IMR-90 (cell line): ENCODE measurements around the gene RFX6. TPM values are rescaled to one million over a fixed set of nuclear protein-coding genes. Genes with fewer than 3 reads are reported as not detected.

Experiments used
- ATAC-seq: fragments of 200-7000 bp; cut with Tn5 transposase; 2 replicates; pipeline ENCODE4 v1.9.1; 2020; ENCODE audit warnings: low read depth, mild to moderate bottlenecking, moderate library complexity
- BruUV-seq: library from RNA; stranded (reverse); fragments of 400-500 nt; replicated peaks from 2 replicates; lab custom pipeline; 2021; lab: Mats Ljungman, UMichigan
- CTCF ChIA-PET: fragments of 300-600 bp; formaldehyde crosslinking; extraction: SDS; loops from one replicate; lab custom pipeline; 2021; ENCODE audit warnings: antibody characterized with exemption; lab: Yijun Ruan, JAX
- POLR2A ChIA-PET: fragments of 300-600 bp; sonication (Branson Sonifier 250); formaldehyde crosslinking; loops from one replicate; lab custom pipeline; 2022; ENCODE audit warnings: antibody characterized with exemption; ENCODE audit not compliant: unreplicated experiment; lab: Charles Lee
- DNase-seq: peaks from one replicate; pipeline ENCODE4 v3.0.0; 2013
- H2AFZ ChIP-seq: replicated peaks from 2 replicates; pipeline ENCODE3; 2013; ENCODE audit warnings: low read length, mild to moderate bottlenecking; ENCODE audit not compliant: poor library complexity
- H2AK5ac ChIP-seq: 2 replicates; pipeline ENCODE4 v1.6.1; 2013; ENCODE audit warnings: low read depth, low read length, inconsistent platforms
- H2AK9ac ChIP-seq: replicated peaks from 2 replicates; pipeline ENCODE3; 2013; ENCODE audit warnings: mild to moderate bottlenecking, low read depth, low read length, moderate library complexity; ENCODE audit not compliant: poor library complexity
- H2BK120ac ChIP-seq: 2 replicates; pipeline ENCODE4 v1.6.1; 2013; ENCODE audit warnings: low read depth, low read length, inconsistent platforms
- H2BK15ac ChIP-seq: 3 replicates; pipeline ENCODE4 v1.6.1; 2013; ENCODE audit warnings: low read depth, low read length, inconsistent platforms
- H2BK20ac ChIP-seq: 2 replicates; pipeline ENCODE4 v1.6.1; 2013; ENCODE audit warnings: low read depth, mild to moderate bottlenecking, inconsistent platforms, low read length, moderate library complexity
- H2BK5ac ChIP-seq: 2 replicates; pipeline ENCODE4 v1.6.1; 2013; ENCODE audit warnings: mild to moderate bottlenecking, low read depth, low read length, inconsistent platforms; ENCODE audit not compliant: poor library complexity, severe bottlenecking
- H3K14ac ChIP-seq: replicated peaks from 2 replicates; pipeline ENCODE4 v1.6.1; 2013; ENCODE audit warnings: low read depth, low read length, inconsistent platforms
- H3K18ac ChIP-seq: 2 replicates; pipeline ENCODE4 v1.6.1; 2013; ENCODE audit warnings: low read depth, low read length, control low read depth
- H3K23ac ChIP-seq: 2 replicates; pipeline ENCODE4 v1.6.1; 2013; ENCODE audit warnings: low read depth, low read length, inconsistent platforms
- H3K27ac ChIP-seq: 2 replicates; pipeline ENCODE4 v1.5.1; 2013; ENCODE audit warnings: mild to moderate bottlenecking, control low read depth, low read length; ENCODE audit not compliant: insufficient read depth
- H3K27me3 ChIP-seq: 2 replicates; pipeline ENCODE4 v1.6.1; 2013; ENCODE audit warnings: low read length; ENCODE audit not compliant: control insufficient read depth, insufficient read depth
- H3K36me3 ChIP-seq: 2 replicates; pipeline ENCODE4 v1.6.1; 2013; ENCODE audit warnings: low read length, mixed read lengths; ENCODE audit not compliant: control insufficient read depth, insufficient read depth
- H3K4ac ChIP-seq: 2 replicates; pipeline ENCODE4 v1.6.1; 2013; ENCODE audit warnings: low read depth, low read length, inconsistent platforms
- H3K4me1 ChIP-seq: 2 replicates; pipeline ENCODE4 v1.6.1; 2013; ENCODE audit warnings: low read length, mixed read lengths; ENCODE audit not compliant: control insufficient read depth, insufficient read depth
- H3K4me2 ChIP-seq: 2 replicates; pipeline ENCODE4 v1.6.1; 2013; ENCODE audit warnings: low read depth, mild to moderate bottlenecking, control low read depth, low read length, moderate library complexity
- H3K4me3 ChIP-seq: 2 replicates; pipeline ENCODE4 v1.5.1; 2013; ENCODE audit warnings: low read depth, mild to moderate bottlenecking, control low read depth, low read length, moderate library complexity; ENCODE audit not compliant: insufficient read depth
- H3K56ac ChIP-seq: 2 replicates; pipeline ENCODE4 v1.6.1; 2013; ENCODE audit warnings: low read length, inconsistent platforms; ENCODE audit not compliant: insufficient read depth; ENCODE audit errors: extremely low read depth
- H3K79me1 ChIP-seq, 2 experiments: 2 replicates each; pipeline ENCODE4 v1.6.1; 2013; ENCODE audit warnings: low read length in 2 of 2, inconsistent platforms in 1 of 2, low read depth in 1 of 2
- H3K9ac ChIP-seq: 2 replicates; pipeline ENCODE4 v1.6.1; 2013; ENCODE audit warnings: low read depth, low read length, control low read depth
- H3K9me1 ChIP-seq: 2 replicates; pipeline ENCODE4 v1.6.1; 2013; ENCODE audit warnings: low read length, inconsistent platforms; ENCODE audit not compliant: insufficient read depth
- H3K9me3 ChIP-seq: 2 replicates; pipeline ENCODE4 v1.6.1; 2013; ENCODE audit warnings: low read length; ENCODE audit not compliant: control insufficient read depth, insufficient read depth
- H4K20me1 ChIP-seq: 2 replicates; pipeline ENCODE4 v1.6.1; 2013; ENCODE audit warnings: low read length, inconsistent platforms; ENCODE audit not compliant: insufficient read depth
- H4K5ac ChIP-seq: 2 replicates; pipeline ENCODE4 v1.6.1; 2013; ENCODE audit warnings: mild to moderate bottlenecking, low read depth, low read length, control low read depth
- H4K8ac ChIP-seq, 2 experiments: 2 replicates each; pipeline ENCODE4 v1.6.1; 2013; ENCODE audit warnings: low read depth in 2 of 2, low read length in 2 of 2, control low read depth in 1 of 2, inconsistent platforms in 1 of 2
- H4K91ac ChIP-seq: 2 replicates; pipeline ENCODE4 v1.6.1; 2013; ENCODE audit warnings: low read depth, low read length, inconsistent platforms; ENCODE audit not compliant: insufficient read depth
- BHLHE40 ChIP-seq: fragments of 150-350 bp; IDR thresholded peaks from 2 replicates; pipeline ENCODE4 v1.6.1; 2016; ENCODE audit warnings: mild to moderate bottlenecking, low read depth, low read length
- CEBPB ChIP-seq: IDR thresholded peaks from 2 replicates; pipeline ENCODE4 v1.6.1; 2012; ENCODE audit warnings: low read depth, low read length, improper control_type of control experiment
- CHD1 ChIP-seq: IDR thresholded peaks from 2 replicates; pipeline ENCODE4 v1.6.1; 2012; ENCODE audit warnings: low read depth, low read length, improper control_type of control experiment
- FOS ChIP-seq: fragments of 150-350 bp; IDR thresholded peaks from 2 replicates; pipeline ENCODE4 v1.6.1; 2016; ENCODE audit warnings: low read depth, low read length
- MAFK ChIP-seq: IDR thresholded peaks from 2 replicates; pipeline ENCODE4 v1.6.1; 2012; ENCODE audit warnings: low read depth, low read length, improper control_type of control experiment
- MAZ ChIP-seq: IDR thresholded peaks from 2 replicates; pipeline ENCODE4 v1.6.1; 2012; ENCODE audit warnings: low read depth, mild to moderate bottlenecking, low read length, improper control_type of control experiment, moderate library complexity, borderline replicate concordance
- MXI1 ChIP-seq: IDR thresholded peaks from 2 replicates; pipeline ENCODE4 v1.6.1; 2012; ENCODE audit warnings: low read depth, mild to moderate bottlenecking, low read length, moderate library complexity, borderline replicate concordance
- POLR2A ChIP-seq: IDR thresholded peaks from 2 replicates; pipeline ENCODE4 v1.6.1; 2012; ENCODE audit warnings: mild to moderate bottlenecking, low read depth, low read length
- RCOR1 ChIP-seq: IDR thresholded peaks from 2 replicates; pipeline ENCODE4 v1.6.1; 2012; ENCODE audit warnings: mild to moderate bottlenecking, low read length, improper control_type of control experiment; ENCODE audit not compliant: insufficient replicate concordance
- RFX5 ChIP-seq: IDR thresholded peaks from 2 replicates; pipeline ENCODE4 v1.8.0; 2012; ENCODE audit warnings: low read depth, mild to moderate bottlenecking, low read length, moderate library complexity
- SMC3 ChIP-seq: fragments of 150-350 bp; IDR thresholded peaks from 2 replicates; pipeline ENCODE4 v1.6.1; 2016; ENCODE audit warnings: low read depth, mild to moderate bottlenecking, antibody characterized with exemption, low read length, moderate library complexity
- WGBS, 2 experiments: methylation state at CpG; one replicate each; pipeline versions ENCODE4 v1.1.5 to v1.1.7; 2013; ENCODE audit warnings: missing lambda C conversion rate in 2 of 2; ENCODE audit not compliant: insufficient read length in 1 of 2; ENCODE audit errors: extremely low coverage in 2 of 2; 5-methylcytosine and 5-hydroxymethylcytosine counted together
- dilution Hi-C: fragments of 300-500 bp; cut with HindIII; formaldehyde crosslinking; loops from one replicate; pipeline ENCODE4 v1.14.3; 2018; ENCODE audit warnings: low sequenced_read_pairs; ENCODE audit not compliant: unreplicated experiment
- in situ Hi-C: fragments of 300-500 bp; cut with MboI; formaldehyde crosslinking; loops from 3 replicates; pipeline ENCODE4 v1.14.3; 2019; ENCODE audit warnings: low sequenced_read_pairs, inconsistent platforms, mixed read lengths
- intact Hi-C: fragments of 100-400 bp; cut with micrococcal nuclease; formaldehyde crosslinking; loops from 2 replicates; pipeline ENCODE4 v1.10.0; 2022
- polyA plus RNA-seq, 3 experiments: library from polyadenylated mRNA; depleted of rRNA; stranded (reverse); fragments of >200 nt; gene quantifications; 2 replicates each; pipeline ENCODE4 v1.2.3, GENCODE V29; 2012; ENCODE audit warnings: low replicate concordance in 1 of 3
- total RNA-seq: library from RNA; depleted of rRNA; stranded (reverse); fragments of >200 nt; gene quantifications from 2 replicates; pipeline ENCODE4 v1.2.3, GENCODE V29; 2012
- TF ChIP-seq, protein P1 (sequence below): conservative IDR thresholded peaks from 2 replicates; pipeline ENCODE4 v1.5.1; 2012; ENCODE audit warnings: mild to moderate bottlenecking, low read depth, low read length, improper control_type of control experiment
- TF ChIP-seq, protein P2 (sequence below): fragments of 150-350 bp; IDR thresholded peaks from 2 replicates; pipeline ENCODE4 v1.6.1; 2017; ENCODE audit warnings: mild to moderate bottlenecking, antibody characterized with exemption, low read length, low read depth
- TF ChIP-seq, protein P3 (sequence below): fragments of 150-350 bp; IDR thresholded peaks from 2 replicates; pipeline ENCODE4 v1.6.1; 2016; ENCODE audit warnings: low read depth, mild to moderate bottlenecking, low read length, moderate library complexity, borderline replicate concordance

Gene RFX6
- total and polyA plus RNA-seq, 2 of the 4 experiments (the other 2 are of a cell fraction) = not detected

DNA sequence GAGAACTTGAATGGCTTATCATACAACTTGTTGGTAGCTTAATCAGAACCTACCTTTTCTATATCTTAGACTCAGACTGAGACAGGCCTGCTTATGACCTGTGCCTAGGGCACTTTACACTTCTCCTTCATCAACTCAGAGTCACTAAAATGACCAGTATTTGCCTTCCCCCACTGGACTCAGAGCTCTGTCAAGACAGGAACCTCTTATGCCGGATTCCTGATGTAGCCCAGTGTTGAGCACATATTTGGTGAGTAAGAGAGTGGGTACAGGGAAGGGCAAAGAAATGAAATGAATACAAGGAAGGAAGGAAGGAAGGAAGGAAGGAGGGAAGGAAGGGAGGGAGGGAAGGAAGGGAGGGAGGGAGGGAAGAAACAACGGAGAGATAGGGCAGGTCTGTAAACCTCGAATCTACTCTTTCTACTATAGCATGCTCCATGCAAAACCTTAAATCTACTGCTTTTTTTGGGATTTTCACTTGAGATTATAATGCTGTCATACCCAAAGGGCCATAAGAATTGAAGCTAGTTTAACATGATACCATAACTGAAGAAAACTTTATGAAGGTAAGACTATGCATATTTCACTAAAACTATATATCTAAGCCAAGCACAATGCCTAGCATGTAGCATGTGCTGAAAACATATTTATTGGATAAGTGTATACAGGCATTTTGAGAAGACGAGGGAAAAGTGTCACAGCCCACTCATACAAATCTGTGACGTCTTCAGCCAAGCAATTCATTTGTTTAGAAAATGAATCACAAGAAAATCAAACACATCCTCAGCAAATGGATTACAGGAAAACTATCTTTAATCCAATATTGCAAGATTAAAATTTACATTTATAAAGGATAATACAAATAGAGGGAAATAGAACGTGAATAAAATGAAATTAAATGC lies 89.9 kb downstream of the RFX6 start:
- Histone ChIP-seq H3K14ac (no peak overlapping the region), H2BK120ac (no peak overlapping the region), H3K27me3 (no peaks in the 10 kb centered on the region), H3K36me3 (no peaks in the 10 kb centered on the region), H3K4me3 (no peak overlapping the region), H2BK20ac (no peak overlapping the region), H3K56ac (no peak overlapping the region), H3K4ac (no peak overlapping the region), H3K9me1 (no peaks in the 10 kb centered on the region), H4K91ac (no peak overlapping the region), H2AFZ (no peak overlapping the region), H3K18ac (no peak overlapping the region), H3K79me1 (no peaks in the 10 kb centered on the region), H3K4me1 (no peaks in the 10 kb centered on the region), H2BK15ac (no peak overlapping the region), H3K27ac (no peak overlapping the region), H2AK9ac (no peak overlapping the region), H4K8ac (no peak overlapping the region), H4K20me1 (no peaks in the 10 kb centered on the region), H2AK5ac (no peak overlapping the region), H3K23ac (no peak overlapping the region), H2BK5ac (no peak overlapping the region), H3K9ac (no peak overlapping the region), H3K4me2 (no peak overlapping the region), H4K5ac (no peak overlapping the region), H3K9me3 (no peaks in the 10 kb centered on the region)
- DNase-seq (no peak), ATAC-seq (no peak)
- dilution Hi-C loops = no loop called here
- POLR2A ChIA-PET = interaction anchor here (0.6 kb wide), 1 partner anchor 40 kb away, joined by 3 read pairs; no protein-coding TSS in a partner anchor
- WGBS, 2 experiments = no CpG with 5 or more reads among the region's 6 CpGs
- intact Hi-C loops = loop anchor here (5.0 kb wide), 1 partner anchor 85 kb away; no protein-coding TSS in a partner anchor
- in situ Hi-C loops = no loop called here
- CTCF ChIA-PET = interaction anchor here (0.6 kb wide), 1 partner anchor 66 kb away, joined by 3 read pairs; no protein-coding TSS in a partner anchor
- BruUV-seq = no TSS peak
- TF ChIP-seq, protein P1, sequence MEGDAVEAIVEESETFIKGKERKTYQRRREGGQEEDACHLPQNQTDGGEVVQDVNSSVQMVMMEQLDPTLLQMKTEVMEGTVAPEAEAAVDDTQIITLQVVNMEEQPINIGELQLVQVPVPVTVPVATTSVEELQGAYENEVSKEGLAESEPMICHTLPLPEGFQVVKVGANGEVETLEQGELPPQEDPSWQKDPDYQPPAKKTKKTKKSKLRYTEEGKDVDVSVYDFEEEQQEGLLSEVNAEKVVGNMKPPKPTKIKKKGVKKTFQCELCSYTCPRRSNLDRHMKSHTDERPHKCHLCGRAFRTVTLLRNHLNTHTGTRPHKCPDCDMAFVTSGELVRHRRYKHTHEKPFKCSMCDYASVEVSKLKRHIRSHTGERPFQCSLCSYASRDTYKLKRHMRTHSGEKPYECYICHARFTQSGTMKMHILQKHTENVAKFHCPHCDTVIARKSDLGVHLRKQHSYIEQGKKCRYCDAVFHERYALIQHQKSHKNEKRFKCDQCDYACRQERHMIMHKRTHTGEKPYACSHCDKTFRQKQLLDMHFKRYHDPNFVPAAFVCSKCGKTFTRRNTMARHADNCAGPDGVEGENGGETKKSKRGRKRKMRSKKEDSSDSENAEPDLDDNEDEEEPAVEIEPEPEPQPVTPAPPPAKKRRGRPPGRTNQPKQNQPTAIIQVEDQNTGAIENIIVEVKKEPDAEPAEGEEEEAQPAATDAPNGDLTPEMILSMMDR = no peak
- TF ChIP-seq BHLHE40 (no peak), CEBPB (no peak), RFX5 (no peak), MAZ (no peak), SMC3 (no peak), RCOR1 (no peak), POLR2A (no peak), FOS (no peak), CHD1 (no peak), MXI1 (no peak), MAFK (no peak)
- TF ChIP-seq, protein P2, sequence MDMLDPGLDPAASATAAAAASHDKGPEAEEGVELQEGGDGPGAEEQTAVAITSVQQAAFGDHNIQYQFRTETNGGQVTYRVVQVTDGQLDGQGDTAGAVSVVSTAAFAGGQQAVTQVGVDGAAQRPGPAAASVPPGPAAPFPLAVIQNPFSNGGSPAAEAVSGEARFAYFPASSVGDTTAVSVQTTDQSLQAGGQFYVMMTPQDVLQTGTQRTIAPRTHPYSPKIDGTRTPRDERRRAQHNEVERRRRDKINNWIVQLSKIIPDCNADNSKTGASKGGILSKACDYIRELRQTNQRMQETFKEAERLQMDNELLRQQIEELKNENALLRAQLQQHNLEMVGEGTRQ = no peak
- TF ChIP-seq, protein P3, sequence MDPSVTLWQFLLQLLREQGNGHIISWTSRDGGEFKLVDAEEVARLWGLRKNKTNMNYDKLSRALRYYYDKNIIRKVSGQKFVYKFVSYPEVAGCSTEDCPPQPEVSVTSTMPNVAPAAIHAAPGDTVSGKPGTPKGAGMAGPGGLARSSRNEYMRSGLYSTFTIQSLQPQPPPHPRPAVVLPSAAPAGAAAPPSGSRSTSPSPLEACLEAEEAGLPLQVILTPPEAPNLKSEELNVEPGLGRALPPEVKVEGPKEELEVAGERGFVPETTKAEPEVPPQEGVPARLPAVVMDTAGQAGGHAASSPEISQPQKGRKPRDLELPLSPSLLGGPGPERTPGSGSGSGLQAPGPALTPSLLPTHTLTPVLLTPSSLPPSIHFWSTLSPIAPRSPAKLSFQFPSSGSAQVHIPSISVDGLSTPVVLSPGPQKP = no peak
